Stimulated activated CD4-positive, alpha-beta T cell treated with anti-CD3 and anti-CD28 coated beads, Interleukin-12 subunit alpha, Interleukin-12 subunit beta, amount 100 ng/mL, for 4 hours (primary cell): ENCODE results near the gene LBP.
"Not testable (repeated sequence)": the region's sequence is repeated elsewhere in the genome, so short reads cannot be mapped to it uniquely, and the experiment has no call there.

Experiments used
- DNase-seq: peaks from one replicate; pipeline ENCODE4 v3.0.0-alpha.2; 2020

Gene LBP

GRCh38 chr20:38324159-38324558, 22.1 kb upstream of the LBP start:
- DNase-seq: no peak

- DNase-seq: no peak
Observed at GRCh38 chr20:38325167-38325566, 21.1 kb upstream of the LBP start.

- DNase-seq: no peak
Observed at GRCh38 chr20:38325905-38326304, 20.4 kb upstream of the LBP start.

- no peak for DNase-seq
Observed at GRCh38 chr20:38326309-38326708, 20.0 kb upstream of the LBP start.

- DNase-seq: no peak
Observed at GRCh38 chr20:38330638-38331037, 15.6 kb upstream of the LBP start.

GRCh38 chr20:38331245-38331644, 15.0 kb upstream of the LBP start:
- DNase-seq: no peak

- no peak for DNase-seq
Observed at GRCh38 chr20:38331814-38332213, 14.5 kb upstream of the LBP start.

GRCh38 chr20:38334016-38334415, 12.3 kb upstream of the LBP start:
- no peak for DNase-seq

- DNase-seq: no peak
Observed at GRCh38 chr20:38336726-38337125, 9.6 kb upstream of the LBP start.

GRCh38 chr20:38337561-38338140, 8.6 kb upstream of the LBP start:
- no peak for DNase-seq

- no peak for DNase-seq
Observed at GRCh38 chr20:38338849-38339520, 7.3 kb upstream of the LBP start.

- DNase-seq: not testable (repeated sequence)
Observed at GRCh38 chr20:38339521-38339896, 6.8 kb upstream of the LBP start.

- no peak for DNase-seq
Observed at GRCh38 chr20:38339997-38340396, 6.3 kb upstream of the LBP start.

GRCh38 chr20:38340693-38341092, 5.6 kb upstream of the LBP start:
- no peak for DNase-seq

GRCh38 chr20:38342216-38342615, 4.1 kb upstream of the LBP start:
- DNase-seq: no peak

- DNase-seq: no peak
Observed at GRCh38 chr20:38342713-38343310, 3.5 kb upstream of the LBP start.

GRCh38 chr20:38343311-38344106, 2.8 kb upstream of the LBP start:
- no peak for DNase-seq

- no peak for DNase-seq
Observed at GRCh38 chr20:38344107-38344701, 2.1 kb upstream of the LBP start.

- no peak for DNase-seq
Observed at GRCh38 chr20:38345643-38346042, 639 bp upstream of the LBP start.

- no peak for DNase-seq
Observed at GRCh38 chr20:38346741-38347140, 459 bp downstream of the LBP start.

GRCh38 chr20:38349856-38350255, 3.6 kb downstream of the LBP start:
- no peak for DNase-seq

GRCh38 chr20:38350879-38351775, 4.8 kb downstream of the LBP start:
- DNase-seq: no peak
